GM21576 (cell line): ENCODE results near the gene ANAPC2.

Experiments
- ATAC-seq: cut with Tn5 transposase; IDR thresholded peaks from one replicate; pipeline ENCODE4 v1.9.1; 2021; ENCODE audit warnings: mild to moderate bottlenecking, moderate library complexity; ENCODE audit not compliant: unreplicated experiment

ANAPC2 gene

DNA sequence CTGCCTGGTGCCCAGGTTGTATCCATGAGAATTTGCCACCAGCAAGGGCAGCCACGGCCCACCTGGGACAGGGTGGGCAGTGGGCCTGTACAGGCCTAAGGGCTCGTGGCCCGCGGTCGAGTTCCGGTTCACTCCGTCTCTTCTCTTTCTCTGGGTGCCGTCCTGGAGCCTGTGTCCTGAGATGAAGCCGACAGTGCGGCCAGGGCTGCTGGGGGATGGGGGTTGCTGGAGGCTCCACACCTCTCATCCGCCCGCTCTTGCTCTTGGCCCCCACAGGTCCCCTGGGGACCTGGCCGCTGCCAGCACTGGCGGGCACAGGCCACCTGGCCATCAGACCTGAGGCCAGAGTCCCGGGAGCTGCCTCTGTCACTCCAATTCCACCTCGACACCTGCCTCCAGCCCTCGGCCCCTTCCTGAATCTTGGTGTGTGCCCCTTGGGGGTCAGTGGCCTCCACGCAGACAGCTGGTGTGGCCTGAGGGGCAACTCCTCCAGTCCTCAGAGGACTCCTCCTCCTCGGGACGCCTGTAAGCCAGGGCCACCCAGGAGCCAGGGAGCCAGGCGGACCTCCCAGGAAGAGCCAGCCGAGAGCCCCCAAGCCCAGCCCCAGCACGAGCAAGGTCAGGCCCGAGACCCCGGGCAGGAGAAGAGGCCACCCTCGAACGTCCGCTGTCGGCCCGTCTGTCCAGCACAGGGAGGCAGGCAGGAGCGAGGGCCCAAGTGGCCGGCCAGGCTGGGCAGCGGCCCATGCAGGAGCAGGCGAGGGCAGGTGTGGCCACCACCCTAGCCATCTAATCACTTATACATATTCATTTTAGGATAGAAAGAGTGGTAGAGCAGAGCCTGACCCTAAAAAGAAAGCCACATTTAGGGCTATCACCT, 23.8 kb downstream of the ANAPC2 start:
- no peak for ATAC-seq

DNA sequence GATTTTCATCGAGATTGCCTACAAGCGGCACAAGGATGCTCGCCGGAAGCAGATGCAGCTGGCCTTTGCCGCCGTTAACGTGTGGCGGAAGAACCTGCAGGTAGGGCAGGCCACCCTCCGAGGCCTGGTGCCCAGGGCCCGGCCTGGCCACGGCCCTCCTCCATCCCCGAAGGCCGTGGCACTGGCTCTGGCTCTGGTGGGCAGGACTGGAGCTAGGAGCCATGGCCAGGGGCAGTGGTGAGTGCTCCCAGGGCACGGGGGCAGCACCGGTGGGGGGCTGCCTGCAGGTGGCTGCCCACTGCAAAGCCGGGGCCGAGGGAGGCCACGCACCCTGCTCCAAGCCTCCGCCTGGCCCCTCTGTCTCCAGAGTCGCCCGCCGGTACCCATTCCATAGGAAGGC, 24.6 kb downstream of the ANAPC2 start:
- ATAC-seq: no peak

DNA sequence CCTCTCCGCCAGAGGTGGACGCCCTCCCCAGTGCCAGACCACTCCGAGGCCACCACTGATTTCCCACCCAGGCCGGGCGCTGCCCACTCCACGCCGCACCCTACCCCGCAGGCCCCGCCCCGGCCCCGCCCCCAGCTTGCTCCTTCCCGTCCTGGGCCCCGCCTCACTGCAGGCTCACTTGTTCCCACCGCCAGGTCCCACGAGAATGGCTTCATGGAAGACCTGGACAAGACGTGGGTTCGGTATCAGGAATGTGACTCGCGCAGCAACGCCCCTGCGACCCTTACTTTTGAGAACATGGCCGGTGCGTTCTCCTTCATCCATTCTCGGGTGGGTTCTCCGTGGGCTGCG, 25.0 kb downstream of the ANAPC2 start:
- no peak for ATAC-seq

DNA sequence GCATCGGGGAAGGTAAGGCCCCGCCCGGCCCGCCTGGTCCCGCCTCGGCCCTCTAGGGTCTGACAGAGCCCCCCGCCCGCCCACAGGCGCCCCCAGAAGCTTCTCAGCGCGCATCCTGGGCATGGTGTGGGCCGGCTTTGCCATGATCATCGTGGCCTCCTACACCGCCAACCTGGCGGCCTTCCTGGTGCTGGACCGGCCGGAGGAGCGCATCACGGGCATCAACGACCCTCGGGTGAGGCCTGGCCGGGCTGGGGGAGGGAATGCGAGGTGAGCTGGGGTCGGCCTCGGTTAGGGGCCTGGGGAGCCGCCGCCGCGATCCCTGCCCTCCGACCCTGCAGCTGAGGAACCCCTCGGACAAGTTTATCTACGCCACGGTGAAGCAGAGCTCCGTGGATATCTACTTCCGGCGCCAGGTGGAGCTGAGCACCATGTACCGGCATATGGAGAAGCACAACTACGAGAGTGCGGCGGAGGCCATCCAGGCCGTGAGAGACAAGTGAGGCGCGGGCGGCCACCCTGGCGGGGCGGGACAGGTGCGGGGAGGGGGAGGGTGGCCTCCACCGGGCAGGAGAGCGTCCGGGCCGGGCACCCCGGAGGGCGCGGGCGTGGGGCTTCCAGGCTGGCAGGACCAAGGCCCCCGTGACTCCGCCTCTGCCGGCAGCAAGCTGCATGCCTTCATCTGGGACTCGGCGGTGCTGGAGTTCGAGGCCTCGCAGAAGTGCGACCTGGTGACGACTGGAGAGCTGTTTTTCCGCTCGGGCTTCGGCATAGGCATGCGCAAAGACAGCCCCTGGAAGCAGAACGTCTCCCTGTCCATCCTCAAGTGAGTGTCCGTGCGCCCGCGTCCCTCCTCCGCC, 25.6 kb downstream of the ANAPC2 start:
- no peak for ATAC-seq

DNA sequence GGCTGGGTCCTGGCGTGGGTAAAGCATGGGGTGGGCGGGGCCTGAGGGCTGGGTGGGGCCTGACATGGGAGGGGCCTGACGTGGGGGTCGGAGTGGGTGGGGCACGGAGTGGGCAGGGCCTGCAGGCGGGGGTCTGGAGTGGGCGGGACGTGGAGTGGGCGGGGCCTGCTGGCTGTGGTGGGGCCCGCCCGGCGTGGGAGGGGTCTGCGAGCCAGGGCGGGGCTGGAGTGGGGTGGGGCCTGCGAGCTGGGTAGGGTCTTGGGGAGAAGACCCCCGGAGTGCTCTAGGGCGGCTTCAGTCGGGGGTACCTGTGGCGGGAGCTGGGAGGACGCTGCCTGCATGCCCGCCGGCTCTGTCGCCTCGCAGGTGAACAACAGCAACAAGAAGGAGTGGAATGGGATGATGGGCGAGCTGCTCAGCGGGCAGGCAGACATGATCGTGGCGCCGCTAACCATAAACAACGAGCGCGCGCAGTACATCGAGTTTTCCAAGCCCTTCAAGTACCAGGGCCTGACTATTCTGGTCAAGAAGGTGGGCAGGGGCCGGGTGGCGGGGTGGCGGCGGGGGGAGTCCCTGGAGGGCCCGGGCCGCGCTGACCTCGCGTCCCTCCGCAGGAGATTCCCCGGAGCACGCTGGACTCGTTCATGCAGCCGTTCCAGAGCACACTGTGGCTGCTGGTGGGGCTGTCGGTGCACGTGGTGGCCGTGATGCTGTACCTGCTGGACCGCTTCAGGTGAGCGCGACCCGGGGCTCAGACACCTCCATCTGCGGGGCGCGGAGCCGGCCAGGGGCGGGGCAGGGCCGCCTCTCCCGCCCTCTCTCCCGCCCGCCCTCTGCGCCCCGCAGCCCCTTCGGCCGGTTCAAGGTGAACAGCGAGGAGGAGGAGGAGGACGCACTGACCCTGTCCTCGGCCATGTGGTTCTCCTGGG, 26.5 kb downstream of the ANAPC2 start:
- ATAC-seq: no peak

DNA sequence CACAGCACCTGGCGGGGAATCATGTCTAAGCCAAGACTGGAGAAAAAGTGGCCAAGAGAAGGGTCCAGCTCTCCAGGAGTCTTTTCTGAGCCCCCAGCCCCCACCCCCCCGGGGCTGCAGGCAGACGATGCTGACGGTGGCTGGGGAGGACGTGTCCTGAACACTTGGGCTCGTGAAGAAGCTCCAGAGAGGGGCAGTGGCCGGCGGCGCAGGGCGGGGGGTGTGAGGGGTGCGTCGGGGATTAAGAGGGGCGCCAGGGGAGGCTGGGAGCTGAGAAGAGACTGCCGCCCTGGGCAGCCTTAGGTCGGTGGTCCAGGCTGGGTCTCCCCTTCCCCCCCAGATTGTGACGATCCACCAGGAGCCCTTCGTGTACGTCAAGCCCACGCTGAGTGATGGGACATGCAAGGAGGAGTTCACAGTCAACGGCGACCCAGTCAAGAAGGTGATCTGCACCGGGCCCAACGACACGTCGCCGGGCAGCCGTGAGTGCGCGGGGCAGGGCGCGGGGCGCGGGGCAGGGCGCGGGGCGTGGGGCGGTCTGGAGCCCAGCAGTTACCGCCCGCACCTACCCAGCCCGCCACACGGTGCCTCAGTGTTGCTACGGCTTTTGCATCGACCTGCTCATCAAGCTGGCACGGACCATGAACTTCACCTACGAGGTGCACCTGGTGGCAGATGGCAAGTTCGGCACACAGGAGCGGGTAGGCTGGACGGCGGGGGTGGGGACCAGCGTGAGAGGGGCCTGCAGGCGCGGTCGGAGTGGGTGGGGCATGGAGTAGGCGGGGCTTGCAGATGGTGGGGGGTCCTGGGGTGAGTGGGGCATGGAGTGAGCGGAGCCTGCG, 27.4 kb downstream of the ANAPC2 start:
- ATAC-seq: no peak

DNA sequence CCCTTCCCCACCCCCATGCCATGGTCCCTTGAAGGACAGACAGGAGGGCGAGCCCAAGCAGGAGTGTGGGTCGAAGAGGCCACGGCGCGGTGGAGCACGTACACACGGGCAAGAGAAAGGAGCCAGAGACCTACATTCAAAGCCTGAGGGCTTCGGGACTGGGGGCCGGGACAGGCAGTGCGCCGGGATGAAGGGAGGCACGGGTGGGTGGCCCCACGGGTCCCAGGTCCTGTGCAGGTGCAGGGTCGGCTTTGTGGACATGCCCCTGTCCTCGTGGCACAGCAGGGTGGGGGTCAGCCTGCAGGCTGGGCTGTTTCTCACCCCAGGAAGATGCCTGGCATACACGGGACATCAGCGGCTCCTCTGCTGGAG, 28.3 kb downstream of the ANAPC2 start:
- ATAC-seq: no peak

DNA sequence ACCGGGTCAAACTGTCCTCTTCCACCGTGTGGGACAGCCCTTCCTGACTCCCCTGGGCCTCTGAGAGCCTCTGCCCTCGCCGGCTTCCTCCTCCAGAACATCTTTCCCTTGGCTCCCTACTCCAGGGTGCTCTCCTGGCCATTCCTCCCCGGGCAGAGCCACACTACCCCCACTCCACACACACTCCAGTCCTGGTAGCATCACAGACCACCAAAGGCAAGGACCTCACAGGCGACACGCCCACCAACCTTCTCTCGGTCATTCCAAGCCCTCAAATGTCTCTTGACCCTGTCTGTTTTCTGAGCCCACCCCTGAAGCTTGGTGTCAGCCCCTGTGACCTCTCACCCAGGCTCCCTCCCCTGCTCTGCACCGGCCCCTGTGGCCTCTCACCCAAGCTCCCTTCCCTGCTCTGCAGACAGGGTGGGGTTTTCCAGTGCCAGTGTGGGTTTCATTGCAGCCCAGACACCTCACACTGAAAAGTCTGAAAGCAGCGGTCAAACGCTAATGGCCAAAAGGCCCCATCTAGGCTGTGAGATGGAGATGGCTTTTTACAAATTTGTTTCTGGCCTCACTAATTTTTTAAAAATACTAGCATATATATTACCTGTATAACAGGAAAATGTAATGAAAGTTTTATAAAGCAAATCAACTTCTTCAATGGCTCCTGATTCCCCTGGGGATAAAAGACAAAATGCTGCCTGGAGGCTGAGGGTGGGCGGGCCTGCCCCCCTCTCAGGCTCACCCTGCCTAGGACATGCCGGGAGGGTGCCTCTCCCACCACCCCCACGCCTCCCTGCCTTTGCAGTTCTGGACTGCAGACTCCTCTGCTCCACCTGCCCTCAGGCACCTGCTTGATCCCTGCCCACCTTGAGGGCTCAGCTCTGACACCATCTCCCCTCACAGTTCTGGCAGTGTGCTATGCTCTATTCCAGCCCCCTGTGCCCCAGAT, 29.0 kb downstream of the ANAPC2 start:
- no peak for ATAC-seq

DNA sequence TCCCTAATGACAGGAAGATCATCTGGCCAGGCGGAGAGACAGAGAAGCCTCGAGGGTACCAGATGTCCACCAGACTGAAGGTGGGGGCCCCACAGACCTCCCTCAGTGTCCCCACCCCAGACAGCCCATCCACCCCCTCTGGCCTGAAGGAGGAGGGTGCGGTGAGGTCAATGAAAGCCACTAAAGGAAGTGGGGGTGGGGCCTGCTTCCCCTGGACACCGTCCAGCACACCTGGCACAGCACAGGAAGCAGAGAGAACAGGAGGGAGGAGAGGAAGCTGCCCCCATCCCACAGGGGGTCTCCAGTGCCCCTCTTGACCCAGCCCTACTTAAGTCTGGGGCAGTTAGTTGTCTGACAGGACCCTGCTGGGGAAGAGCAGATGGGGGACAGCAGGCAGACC, 29.7 kb downstream of the ANAPC2 start:
- ATAC-seq: no peak

DNA sequence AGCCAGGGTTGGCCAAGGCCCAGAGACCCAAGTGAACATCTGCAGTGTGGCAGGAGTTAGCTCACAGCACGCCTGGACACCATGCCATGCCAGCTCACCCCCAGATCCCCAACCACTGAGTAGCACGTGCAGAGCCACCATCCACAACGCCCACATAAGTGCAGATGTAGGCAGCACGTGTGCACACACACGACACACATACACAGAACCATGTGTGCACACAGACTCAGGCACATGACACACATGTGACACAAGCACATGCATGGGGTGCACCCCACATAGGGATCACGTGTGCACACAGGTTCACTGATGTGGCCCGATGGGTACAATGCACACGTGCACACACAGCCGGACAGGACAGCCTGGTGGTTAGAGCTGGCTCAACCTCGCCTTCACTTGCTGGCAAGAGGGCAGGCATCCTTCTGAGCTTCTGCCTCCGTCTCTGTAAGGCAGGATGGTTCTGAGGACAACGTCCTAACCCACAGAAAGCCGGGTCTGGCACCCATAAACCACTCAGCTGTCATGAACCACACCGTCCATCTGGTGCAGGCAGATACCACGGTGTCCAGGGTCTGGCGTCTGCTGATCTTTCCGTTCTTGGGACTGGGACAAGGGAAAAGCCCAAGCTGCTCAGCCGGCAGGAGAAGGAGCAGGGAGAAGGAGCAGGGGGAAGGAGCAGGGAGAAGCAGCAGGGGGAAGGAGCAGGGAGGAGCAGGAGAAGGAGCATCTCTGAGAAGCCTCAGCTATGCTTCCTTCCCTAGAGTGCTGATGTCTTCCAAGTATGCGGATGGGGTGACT, 30.5 kb downstream of the ANAPC2 start:
- no peak for ATAC-seq

DNA sequence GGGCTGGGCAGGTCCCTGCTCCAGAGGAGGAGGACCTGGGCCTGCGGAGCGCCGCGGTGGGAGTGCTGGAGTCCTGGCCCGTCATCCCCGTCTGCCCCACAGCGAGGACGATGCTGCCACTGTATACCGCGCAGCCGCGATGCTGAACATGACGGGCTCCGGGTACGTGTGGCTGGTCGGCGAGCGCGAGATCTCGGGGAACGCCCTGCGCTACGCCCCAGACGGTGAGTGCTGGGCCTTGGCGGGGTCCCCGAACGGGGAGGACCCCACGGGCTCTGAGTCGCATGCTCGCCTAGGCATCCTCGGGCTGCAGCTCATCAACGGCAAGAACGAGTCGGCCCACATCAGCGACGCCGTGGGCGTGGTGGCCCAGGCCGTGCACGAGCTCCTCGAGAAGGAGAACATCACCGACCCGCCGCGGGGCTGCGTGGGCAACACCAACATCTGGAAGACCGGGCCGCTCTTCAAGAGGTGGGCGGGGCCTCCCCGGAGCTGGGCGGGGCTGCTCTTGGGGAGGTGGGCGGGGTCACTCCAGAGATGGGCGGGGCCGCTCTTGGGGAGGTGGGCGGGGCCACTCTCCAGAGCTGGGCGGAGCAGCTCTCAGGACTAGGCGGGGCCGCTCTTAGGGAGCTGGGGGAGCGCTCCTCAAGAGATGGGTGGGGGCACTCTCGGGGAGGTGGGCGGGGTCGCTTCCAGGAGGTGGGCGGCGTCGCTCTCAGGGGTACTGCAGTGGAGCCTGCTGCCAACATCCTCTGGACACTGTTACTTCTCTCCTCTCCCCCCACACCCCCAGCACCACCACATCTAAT, 31.6 kb downstream of the ANAPC2 start:
- no peak for ATAC-seq

DNA sequence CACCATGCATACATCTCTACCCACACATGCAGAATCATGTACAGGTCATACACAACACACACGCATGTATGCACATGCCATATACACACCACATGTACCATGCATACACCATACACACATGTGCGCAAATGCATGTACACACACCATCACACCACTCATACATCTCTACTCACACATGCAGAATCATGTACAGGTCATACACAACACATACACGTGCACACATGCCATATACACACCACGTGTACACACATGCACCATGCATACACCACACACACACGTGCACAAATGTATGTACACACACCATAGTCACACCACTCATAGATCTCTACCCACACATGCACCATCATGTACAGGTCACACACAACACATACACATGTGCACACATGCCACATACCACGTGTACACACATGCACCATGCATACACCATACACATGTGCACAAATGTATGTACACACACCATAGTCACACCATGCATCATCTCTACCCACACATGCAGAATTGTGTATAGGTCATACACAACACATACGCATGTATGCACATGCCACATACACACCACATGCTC, 35.4 kb downstream of the ANAPC2 start:
- no peak for ATAC-seq

DNA sequence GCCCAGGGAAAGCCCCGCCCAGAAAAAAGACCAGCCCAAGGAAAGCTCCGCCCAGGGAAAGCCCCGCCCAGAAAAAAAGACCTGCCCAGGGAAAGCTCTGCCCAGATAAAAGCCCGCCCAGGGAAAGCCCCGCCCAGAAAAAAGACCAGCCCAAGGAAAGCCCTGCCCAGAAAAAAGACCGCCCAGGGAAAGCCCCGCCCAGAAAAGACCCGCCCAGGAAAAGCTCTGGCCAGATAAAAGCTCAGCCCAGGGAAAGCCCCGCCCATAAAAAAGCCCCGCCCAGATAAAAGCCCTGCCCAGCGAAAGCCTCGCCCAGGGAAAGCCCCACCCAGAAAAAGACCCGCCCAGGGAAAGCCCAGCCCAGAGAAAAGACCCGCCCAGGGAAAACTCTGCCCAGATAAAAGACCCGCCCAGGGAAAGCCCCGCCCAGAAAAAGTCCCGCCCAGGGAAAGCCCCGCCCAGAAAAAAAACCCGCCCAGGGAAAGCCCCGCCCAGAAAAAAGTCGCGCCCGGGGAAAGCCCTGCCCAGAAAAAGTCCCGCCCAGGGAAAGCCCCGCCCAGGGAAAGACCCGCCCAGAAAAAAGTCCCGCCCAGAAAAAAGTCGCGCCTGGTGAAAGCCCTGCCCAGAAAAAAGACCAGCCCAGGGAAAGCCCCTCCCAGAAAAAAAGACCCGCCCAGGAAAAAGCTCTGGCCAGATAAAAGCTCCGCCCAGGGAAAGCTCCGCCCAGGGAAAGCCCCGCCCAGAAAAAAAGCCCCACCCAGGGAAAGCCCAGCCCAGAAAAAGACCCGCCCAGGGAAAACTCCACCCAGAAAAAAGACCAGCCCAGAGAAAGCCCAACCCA, 37.5 kb downstream of the ANAPC2 start:
- peak; percentile 42 for ATAC-seq

DNA sequence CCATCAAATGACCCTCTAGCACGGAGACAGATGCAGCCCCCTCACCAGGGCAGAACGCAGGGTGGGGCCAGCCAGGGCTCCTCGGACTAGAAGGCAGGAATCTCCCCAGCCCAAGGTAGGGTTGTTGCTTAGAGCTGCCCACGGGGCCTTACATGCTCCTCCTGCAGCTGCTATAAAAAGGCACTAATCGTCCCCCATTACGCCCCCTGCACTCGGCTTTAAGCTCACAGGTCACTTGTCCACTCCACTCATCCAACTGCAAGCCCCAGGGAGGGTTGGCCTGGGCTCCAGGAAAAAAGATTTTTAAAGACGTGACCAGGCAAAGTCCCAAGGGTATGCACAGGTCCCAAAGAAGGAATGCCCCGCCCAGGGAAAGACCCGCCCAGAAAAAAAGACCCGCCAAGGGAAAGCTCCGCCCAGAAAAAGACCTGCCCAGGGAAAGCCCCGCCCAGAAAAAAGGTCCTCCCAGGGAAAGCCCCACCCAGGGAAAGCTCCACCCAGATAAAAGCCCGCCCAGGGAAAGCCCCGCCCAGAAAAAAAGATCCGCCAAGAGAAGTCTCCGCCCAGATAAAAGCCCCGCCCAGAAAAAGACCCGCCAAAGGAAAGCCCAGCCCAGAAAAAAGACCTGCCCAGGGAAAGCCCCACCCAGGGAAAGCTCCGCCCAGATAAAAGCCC, 38.3 kb downstream of the ANAPC2 start:
- peak; percentile 16 for ATAC-seq

DNA sequence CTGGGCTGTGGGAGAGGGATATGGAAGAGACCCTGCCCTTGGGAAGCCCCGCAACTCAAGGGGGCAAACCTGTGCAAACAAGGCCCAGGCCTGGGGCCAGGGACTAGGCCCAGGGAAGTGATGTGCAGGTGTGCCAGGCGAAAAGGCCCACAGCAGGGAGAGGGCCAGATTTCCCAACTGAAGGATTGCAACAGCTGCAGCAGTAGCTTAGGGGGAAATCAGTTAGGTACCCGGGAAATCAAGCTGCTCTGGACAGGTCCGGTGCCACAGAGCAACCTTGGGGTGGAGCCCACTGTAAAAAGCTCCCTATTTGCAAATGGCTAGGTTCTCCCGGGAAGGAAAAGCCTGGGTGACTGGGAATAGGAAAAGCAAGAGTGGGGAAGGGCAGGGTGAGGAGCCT, 39.0 kb downstream of the ANAPC2 start:
- ATAC-seq: no peak

DNA sequence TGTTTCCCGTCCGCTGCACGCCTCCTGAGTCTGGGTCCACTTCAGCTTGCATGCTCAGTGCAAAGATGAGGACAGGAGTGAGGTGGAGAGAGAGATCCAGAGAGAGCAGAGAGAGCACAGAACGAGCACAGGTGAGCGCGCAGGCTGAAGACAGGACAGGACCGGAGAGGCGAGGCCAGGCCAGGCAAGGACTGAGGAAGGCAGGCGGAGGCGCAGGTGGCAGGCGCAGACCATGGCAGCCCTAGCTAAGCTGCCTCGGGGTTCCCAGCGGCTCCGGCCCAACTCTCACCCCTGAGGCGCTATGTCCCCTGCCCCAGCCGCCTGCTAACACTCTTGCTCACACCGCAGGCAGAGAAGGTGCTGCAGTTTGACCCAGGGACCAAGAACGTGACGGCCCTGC, 39.7 kb downstream of the ANAPC2 start:
- no peak for ATAC-seq
